Left ventricle myocardium superior (tissue), 1 donor: ENCODE data around the gene UGP2. TPM values are rescaled to one million over a fixed set of nuclear protein-coding genes. Genes with fewer than 3 reads are reported as not detected.
"Not testable (repeated sequence)": the region's sequence is repeated elsewhere in the genome, so short reads cannot be mapped to it uniquely, and the experiment has no call there.

Experiments
- ATAC-seq: fragments of 200-7000 bp; cut with Tn5 transposase; one replicate; pipeline ENCODE4 v1.9.1; 2020; ENCODE audit warnings: mild to moderate bottlenecking, moderate library complexity
- DNase-seq: peaks from one replicate; pipeline ENCODE4 v3.0.0-alpha.2; 2020
- intact Hi-C: fragments of 100-400 bp; cut with micrococcal nuclease; formaldehyde crosslinking; loops from one replicate; pipeline ENCODE4 v1.11.0; 2022
- total RNA-seq: library from RNA; stranded (reverse); fragmentation: NEBNext Ultra II Directional; extraction: Animal tissue kit (Norgen Biotek cat#: 25700); gene quantifications from one replicate; pipeline ENCODE4 v1.2.1, GENCODE V29; 2021
- donor health status: DM: no; HTN: yes; CAD: no; lungs with severe emphysema.

UGP2 gene
- total RNA-seq, 1 donor from 2014 or later, result 368 TPM

DNA sequence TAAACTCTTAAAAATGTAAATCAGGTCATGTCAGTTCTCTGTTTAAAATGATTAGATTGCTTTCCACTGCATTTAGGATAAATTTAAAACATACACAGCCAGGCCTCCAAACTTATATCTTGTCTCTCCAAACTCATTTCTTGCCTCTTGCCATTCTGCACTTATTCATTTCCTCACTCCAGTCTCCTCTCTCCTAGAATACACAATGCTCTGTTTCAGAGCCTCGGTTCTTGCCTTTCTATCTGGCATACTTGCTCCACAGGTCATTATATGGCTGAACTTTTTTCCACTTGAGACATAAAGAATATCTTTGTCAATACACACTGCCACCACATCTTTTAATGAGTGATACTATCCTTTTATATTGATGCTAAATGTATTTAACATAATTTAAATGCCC, 10.5 kb upstream of the UGP2 start:
- DNase-seq, result no peak
- no peak for ATAC-seq
- intact Hi-C loops, result no loop called here

DNA sequence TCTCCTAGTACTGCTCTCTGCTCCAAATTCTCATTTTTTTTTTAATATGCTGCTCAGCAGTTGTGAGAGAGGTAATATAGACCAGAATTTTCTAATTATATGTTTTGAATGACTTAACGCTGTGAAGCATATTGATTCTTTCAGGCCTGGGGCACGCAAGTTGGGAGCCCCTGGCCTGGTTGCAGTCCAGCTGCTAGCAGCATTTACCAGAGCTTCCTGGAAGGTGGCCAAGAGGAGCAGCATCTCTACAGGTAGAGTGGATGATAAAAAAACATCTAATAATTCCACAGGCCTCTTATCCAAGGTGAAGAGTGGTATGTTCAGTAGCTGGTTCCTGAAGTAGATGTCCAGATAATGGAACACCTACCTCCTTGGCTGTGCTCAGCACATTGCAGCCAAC, 7.3 kb upstream of the UGP2 start:
- no peak for ATAC-seq

DNA sequence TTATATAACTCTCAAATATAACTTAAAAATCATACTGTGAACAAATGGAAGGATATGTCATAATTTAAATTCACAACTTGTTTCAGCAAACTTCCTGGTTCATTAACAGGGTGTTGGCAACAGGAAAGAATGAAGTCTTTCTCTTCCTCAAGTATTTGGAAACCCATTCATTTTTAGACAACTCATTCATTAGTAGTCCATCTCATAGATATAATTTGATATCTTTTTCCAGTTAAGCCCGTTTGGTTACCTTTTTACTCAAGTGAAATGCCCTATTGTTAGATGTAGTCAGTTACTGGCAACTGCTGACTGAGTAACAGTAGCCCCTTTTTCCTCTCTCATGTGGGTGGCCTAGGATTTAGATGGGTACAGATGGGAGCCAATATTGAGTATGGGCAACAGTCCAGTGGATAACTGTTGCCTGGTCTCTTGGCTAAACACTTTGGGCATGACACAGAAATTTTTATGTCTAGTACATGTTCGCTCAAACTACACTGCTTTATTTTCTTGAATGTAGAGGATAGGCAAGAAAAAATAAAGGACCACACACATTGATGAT, 4.6 kb upstream of the UGP2 start:
- no peak for ATAC-seq
- intact Hi-C loops, result no loop called here

More for the DNA sequence above, 7.3 kb upstream of the UGP2 start:
- DNase-seq, result no peak
- intact Hi-C loops, result no loop called here

DNA sequence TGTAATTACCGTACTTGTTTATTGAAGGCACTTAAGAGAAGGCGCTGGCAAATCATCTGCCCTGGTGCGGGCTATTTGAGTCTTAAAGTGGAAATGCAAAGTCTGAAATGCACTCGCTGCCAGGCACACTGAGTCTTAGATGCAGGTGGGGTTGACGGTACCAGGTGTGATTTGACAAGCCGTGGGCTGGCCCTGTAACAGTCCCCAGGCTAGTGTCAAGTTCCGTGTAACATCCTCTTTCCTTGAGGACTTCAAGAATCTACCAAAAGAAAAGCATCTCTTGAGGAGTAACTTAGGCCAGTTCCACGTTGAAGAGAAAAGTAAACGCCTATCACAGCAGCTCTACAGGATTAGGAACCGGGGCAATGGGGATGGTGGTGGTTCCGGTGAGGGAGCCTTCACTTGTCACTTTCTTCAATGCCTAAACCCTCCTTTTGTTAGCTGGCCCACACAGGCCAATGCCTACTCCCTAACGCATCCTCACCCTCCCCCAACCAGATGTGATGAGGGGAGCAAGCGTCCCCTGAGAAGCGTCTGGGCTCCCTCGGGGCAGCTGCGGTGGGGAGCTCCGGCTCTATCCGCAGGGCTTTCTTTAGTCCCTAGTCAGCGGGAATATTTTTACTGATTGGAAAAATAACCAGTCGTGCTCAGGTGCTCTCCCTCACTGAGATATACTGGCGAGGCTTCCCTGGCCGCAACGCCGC, 1.5 kb upstream of the UGP2 start:
- no peak for DNase-seq
- intact Hi-C loops, result no loop called here
- peak; percentile 3 for ATAC-seq

More for the DNA sequence above, 4.6 kb upstream of the UGP2 start:
- DNase-seq, result no peak

DNA sequence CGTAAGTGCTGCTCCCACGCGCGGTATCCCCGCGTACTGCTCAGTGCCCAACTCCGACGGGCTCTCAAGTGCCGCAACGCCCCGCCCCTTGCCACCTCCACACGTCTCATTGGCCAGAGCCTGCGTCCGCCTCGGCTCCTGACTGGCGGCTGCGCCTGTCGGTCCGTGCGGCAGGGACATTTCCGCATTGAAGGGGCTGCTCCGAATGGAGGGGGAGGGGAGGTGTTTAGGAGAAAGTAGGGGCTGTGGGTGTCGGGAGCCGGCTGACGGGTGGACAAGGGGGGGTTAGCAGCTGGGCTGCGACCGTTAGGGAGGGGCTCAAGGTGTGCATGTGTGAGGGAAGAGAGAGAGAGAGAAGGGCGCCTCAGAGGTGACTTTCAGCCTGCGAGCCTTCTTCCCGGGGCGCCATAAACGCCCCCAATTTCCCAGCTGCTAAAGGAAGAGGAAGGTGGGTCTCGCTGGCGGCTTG, 877 bp upstream of the UGP2 start:
- peak; percentile 99 for DNase-seq
- intact Hi-C loops, result no loop called here
- peak; percentile 92 for ATAC-seq

DNA sequence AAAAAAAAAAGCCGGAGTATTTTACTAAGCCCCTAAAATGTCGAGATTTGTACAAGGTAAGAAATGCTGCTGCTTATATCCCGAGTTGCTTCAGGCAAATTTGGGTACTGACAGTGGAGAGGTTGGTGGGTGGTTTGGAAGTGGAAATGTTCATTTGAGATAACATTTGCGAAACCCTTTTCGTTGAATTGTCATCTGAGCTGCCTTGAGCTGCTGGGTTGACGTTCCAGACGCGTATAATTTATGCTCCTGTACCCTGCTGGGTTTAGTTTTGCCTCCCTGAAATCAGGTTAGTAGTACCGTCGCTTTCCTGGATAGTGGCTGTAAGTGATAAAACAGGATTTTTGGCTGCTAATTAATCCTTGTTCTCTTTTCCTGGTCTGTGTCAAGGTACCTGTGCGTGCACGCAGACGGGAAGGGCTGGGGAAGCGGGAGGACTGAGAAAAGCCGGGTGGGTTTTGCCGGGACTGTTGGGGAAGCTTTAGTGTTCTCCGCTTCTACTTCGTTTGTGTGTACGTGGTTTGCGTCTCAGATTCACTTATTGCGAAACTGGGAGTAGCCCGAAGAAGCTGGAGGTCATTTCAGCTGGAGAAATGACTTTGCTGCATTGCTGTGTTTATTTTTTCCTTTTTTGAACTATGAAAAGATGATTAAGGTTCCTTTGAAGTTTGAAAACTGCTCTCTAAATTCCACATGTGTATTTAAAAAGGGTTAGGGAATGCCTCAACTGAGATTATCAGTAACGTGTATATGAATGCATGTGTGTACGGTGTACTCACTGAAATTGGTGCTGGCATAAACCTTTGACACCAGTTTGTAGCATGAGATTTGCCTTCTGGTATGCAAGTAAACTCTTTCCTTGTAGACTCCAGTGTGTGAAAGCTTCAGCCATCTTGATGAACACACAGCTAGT, 709 bp downstream of the UGP2 start:
- intact Hi-C loops, result no loop called here
- ATAC-seq, result peak; percentile 10

DNA sequence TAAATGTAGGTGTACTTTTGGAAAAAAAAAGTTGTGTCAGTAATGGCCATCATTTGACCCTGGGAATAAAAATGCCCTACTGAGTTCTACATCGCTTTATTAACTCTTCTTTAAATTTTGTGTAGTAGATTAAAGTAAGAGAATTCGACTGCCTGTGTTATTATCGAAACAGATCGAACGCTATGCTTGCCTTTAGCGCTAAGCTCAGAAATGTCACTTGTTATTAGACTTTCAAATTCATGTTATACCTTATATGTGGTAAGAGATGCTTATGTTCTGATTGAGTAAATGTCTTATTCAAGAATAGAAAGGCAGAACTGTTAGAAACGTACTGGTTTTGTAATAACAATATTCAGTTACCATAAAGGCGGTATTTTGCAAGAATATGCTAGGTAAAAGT, 1.4 kb downstream of the UGP2 start:
- no peak for DNase-seq
- ATAC-seq, result no peak
- intact Hi-C loops, result no loop called here

More for the DNA sequence above, 709 bp downstream of the UGP2 start:
- peak; percentile 35 for DNase-seq

DNA sequence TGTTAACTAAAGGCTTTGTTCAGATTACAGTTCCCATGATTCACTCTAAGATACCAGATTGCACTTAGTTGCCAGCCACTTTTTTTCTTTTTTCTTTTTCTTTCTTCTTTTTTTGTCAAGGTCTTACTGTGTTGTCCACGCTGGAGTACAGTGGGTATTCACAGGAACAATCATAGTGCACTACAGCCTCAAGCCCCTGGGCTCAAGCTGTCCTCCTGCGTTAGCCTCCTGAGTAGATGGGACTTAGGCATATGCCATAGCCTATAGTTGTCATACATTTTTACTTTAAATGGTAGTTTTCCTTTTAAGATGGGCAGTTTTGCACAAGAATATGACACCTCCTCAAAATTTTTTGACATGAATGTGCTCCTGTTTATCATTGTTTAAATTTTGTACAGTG, 2.1 kb downstream of the UGP2 start:
- no peak for ATAC-seq
- intact Hi-C loops, result no loop called here
- DNase-seq, result no peak

DNA sequence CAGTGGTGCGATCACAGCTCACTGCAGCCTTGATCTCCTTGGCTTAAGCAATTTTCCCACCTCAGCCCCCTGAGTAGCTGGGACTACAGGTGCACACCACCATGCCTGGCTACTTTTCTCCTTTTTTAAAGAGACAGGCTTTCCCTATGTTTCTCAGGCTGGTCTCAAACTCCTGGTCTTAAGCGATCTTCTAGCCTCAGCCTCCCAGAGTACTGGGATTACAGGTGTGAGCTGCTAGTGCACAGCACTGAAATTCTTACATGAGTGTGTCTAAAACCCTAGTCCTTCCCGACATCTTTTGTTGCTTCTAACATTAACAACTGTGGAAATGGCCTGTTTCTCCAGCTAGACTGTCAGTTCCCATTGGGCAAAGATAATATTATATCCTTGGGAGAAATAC, 2.9 kb downstream of the UGP2 start:
- DNase-seq (no peak), ATAC-seq (no peak)
- intact Hi-C loops, result no loop called here

DNA sequence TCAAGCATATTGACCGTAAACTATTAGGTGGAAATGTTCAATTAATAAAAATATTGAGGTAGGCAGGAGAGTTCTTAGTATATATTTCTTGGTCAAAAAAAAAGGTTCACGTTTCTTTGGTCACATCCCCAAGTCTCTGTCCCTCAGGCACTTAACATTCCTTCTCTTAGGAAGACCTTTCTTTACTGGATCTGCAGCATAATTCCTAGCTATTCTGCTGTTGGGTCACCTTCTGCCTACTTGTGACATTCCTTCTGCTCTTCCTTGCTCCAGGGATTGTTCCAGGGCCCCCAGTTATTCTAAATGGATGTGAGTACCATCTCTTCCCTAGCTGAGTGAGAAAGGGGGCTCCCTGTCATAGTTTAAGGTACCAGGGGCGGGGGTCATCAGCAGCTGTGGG, 4.2 kb downstream of the UGP2 start:
- ATAC-seq, result no peak
- no peak for DNase-seq
- intact Hi-C loops, result no loop called here

DNA sequence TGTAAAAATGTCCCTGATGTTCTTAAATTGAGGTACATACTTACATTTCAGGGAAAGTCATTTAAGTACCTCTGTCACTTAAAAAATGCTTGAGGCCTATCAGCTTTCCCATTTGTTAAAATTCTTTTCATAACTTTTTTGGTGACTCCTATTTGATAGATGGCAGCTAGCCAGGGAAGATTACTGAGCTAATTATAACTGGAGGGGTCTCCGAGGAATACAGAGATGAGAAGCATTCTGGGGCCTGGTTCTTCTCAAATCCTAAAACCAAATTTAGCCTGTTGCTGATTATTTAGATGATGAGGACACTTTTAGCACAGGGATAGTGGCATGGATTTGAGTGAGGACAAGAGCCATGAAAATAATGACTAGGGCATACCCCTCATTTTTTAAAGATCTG, 4.8 kb downstream of the UGP2 start:
- ATAC-seq, result peak; percentile 20
- intact Hi-C loops, result no loop called here
- no peak for DNase-seq

DNA sequence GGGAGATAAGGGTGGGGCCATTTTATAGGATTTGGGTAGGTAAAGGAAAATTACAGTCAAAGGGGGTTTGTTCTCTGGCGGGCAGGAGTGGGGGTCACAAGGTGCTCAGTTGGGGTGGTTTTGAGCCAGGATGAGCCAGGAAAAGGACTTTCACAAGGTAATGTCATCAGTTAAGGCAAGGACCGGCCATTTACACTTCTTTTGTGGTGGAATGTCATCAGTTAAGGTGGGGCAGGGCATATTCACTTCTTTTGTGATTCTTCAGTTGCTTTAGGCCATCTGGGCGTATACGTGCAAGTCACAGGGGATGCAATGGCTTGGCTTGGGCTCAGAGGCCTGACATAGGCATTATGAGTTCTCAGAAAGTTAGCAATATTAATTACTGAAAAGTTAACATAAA, 5.9 kb downstream of the UGP2 start:
- intact Hi-C loops, result not testable (repeated sequence)

DNA sequence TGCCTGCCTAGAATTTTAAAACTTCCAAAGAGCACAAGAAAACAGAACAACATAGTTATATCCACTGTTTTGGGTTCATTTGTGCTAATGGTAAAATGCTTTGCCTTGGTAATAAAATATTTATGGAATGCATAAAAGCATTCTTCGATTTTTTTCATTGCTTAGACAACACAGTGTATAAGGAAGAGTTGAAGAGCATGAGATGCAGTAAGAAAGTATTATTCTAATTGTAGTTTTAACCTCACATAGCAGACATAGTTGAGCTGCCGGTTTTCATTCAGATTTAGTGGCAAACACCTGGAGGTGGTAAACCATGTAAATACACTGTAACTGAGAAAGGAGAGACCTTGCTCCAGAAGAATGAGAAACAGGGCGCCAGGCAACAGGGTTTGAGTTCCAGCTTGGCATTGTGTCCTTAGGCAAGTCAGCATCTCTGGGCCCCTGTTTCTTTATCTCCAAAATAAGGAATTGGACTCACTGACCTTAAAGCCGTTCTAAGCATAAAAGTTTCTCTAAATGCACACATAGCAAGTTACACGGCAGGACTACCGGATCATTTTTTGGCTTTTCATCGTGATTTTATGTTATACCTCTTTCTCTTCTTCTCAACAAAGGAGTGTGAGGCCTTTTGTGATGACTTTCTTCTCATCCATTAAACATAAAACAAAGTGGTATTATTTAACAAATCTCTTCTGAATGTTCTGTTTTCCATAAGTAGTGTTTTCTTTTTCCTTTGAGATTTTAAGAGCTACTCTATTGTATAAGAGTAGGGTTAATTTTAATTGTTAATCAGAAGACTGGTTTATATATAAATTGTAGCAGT, 7.9 kb downstream of the UGP2 start:
- intact Hi-C loops, result no loop called here

More for the DNA sequence above, 5.9 kb downstream of the UGP2 start:
- DNase-seq, ATAC-seq: not testable (repeated sequence)

DNA sequence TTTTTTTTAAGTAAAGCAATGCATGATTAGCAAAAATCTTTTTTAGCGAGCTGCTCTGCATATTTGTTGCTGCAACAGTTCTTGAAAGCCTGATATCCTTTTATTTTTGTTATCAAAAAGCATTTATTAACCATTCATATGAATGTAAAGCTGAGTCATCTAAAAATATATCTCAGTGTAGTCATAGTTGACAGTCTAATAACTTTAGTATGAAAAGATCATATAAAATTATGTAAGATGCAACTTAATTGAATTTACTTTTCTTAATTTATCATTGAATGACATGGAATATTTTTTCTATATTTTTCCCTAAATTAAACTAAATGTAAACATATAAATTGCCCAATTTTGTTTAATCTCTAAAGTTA, 8.5 kb downstream of the UGP2 start:
- no peak for DNase-seq

More for the DNA sequence above, 7.9 kb downstream of the UGP2 start:
- no peak for DNase-seq
- ATAC-seq, result no peak

DNA sequence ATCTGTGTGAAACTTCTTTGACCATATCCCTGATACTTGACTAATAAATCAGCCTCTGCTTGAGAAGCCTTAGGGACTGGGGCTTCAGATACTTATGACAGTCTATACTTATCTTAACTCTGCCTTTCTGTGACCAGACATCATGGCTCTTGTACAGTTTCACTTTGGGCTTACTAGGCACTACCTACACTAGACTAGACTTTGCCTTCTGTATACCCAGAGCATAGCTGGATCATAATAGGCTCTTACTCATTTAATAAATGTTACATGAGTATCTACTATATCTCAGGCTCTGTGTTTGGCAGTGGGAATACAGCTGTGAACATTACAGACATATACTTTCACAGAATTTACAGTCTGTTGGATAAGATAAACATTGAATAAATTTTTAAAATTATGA, 9.0 kb downstream of the UGP2 start:
- intact Hi-C loops, result no loop called here
- ATAC-seq (peak; percentile 30), DNase-seq (no peak)

More for the DNA sequence above, 8.5 kb downstream of the UGP2 start:
- ATAC-seq, result no peak
- intact Hi-C loops, result no loop called here

DNA sequence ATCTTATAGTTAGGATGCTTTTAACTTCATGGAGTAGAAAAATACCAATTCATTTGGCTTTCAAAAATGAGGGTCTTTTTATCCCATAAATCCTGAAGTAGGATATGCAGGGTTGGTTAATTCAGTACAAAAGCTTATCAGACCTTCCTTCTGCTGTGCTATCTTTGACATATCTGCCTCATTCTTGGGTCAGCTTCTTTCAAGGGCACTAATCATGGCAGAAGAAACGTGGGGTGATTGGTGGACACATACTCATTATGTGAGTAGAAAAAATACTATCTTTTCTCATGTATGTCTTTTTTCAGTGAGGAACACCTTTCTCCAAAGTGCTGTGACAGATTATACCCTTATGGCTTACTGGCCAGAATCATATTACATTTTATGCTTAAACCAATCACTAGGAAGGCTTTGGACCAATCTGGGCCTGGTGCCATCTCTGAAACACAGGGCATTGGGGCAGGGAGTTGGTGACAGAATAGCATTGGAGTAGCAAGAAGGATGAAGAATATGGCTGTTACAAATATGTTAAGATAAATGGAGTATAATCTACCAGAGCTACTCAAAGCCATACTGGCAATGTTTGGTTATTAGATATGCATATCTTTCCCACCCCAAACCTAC, 10.1 kb downstream of the UGP2 start:
- intact Hi-C loops, result no loop called here
- DNase-seq (no peak), ATAC-seq (no peak)

DNA sequence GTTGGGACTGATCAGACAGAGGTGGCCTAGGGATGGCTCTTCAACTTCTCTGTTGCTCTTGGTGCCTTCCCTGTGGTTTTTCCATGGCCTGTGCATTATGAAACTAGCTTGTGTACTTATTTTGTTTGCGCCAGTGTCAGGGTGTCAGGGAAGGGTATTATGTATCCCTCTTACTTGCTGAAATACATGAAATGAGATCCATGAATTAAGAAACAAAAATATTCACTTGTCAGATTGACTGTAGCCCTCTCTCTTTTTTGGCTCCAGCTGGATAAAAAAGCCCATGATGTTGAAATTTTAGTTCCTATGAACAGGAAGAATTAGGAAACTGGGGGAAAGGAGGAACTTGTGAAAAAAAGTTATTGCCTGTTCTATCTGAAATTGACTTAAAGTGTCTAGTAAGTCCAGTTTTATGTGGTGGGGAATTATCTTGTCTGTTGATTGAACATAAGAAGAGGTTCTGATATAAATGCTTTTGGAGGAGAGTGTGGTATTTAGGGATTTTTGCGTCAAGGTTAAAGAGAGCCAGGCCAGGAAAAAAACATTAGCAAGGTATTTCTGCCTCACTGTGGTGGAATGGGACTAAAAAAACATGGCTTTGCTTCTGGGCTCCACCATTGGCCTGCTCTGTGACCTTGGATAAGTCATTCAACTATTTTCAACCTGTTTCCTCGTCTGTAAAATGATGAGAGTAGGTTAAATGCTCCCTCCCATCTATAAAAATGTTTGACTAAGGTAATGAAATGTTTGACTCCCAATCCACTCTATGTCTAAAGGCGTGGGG, 12.0 kb downstream of the UGP2 start:
- intact Hi-C loops, result no loop called here
- no peak for DNase-seq

More for the DNA sequence above, 12.0 kb downstream of the UGP2 start:
- peak; percentile 16 for ATAC-seq
